ENCODE results near the gene TRIM59. TPM values are rescaled to one million over a fixed set of nuclear protein-coding genes. Genes with fewer than 3 reads are reported as not detected.

The TRIM59 gene
- total and polyA plus RNA-seq, 10 of the 15 experiments (the other 5 are each of a cell fraction or from before 2014, with no cell fraction given): 14.4 to 105 (median 33.3) TPM

GRCh38 chr3:160445854-160446253 lies 3.7 kb downstream of the TRIM59 start:
- no peaks in the 10 kb centered on the region for H4K20me1 ChIP-seq (ENCODE audit: control insufficient read depth, insufficient read depth)
- ChIA-PET SMC1A (ENCODE audit: uncharacterized antibody, unreplicated experiment) (interaction anchor here (0.7 to 7.7 kb wide), 4 partner anchors 11 to 40 kb away, joined by 3 to 73 read pairs (median 4); no protein-coding TSS in a partner anchor), CTCF (interaction anchor here (0.5 to 2.1 kb wide), 2 partner anchors 11 to 67 kb away, joined by 4 to 8 read pairs; no protein-coding TSS in a partner anchor), POLR2A (interaction anchor here (1.9 kb wide), 1 partner anchor 44 kb away, joined by 7 read pairs; no protein-coding TSS in a partner anchor), RAD21 (ENCODE audit: unreplicated experiment) (no interaction called here)
- peaks cover 5% of the 10 kb centered on the region; the same call in 2 of the 3 replicates for H3K9me3 ChIP-seq (replicated peaks; ENCODE audit: control insufficient read depth, insufficient read depth, low read length)
- in situ Hi-C loops (cut with MboI) (no loop called here), intact Hi-C loops (cut with micrococcal nuclease; ENCODE audit: unreplicated experiment) (loop anchor here (5.0 kb wide), 1 partner anchor 226 kb away; no protein-coding TSS in a partner anchor)
- peaks cover 0 to 17% of the 10 kb centered on the region in 2 experiments; a peak in 1 of 4 replicates for H3K36me3 ChIP-seq (ENCODE audit: control insufficient read depth in 2 of 2, insufficient read depth in 2 of 2, low read length in 1 of 2)
- TF ChIP-seq PAX8 (IDR thresholded peaks at IDR 0.05) (no peak), KLF5 (IDR thresholded peaks at IDR 0.05; ENCODE audit: partially characterized antibody) (no peak), MYB (IDR thresholded peaks at IDR 0.05; ENCODE audit: borderline replicate concordance, low read depth, low read length) (no peak), HDAC2 (IDR thresholded peaks at IDR 0.05) (no peak), EP300 (IDR thresholded peaks at IDR 0.05; ENCODE audit: borderline replicate concordance in 1 of 2, control insufficient read depth in 1 of 2, low read depth in 2 of 2, low read length in 2 of 2) (no peak), TCF7 (IDR thresholded peaks at IDR 0.05; ENCODE audit: borderline replicate concordance) (no peak), SP1 (IDR thresholded peaks at IDR 0.05; ENCODE audit: low read depth, low read length) (no peak), CHD4 (IDR thresholded peaks at IDR 0.05) (no peak), BCLAF1 (IDR thresholded peaks at IDR 0.05) (no peak), SUPT20H (IDR thresholded peaks at IDR 0.05; ENCODE audit: borderline replicate concordance, control insufficient read depth, low read depth, low read length) (no peak), NR2F1 (conservative IDR thresholded peaks at IDR 0.05) (no peak), ZBTB11 (CRISPR knock-in tag; IDR thresholded peaks at IDR 0.05) (no peak), IKZF1 (conservative IDR thresholded peaks at IDR 0.05) (no peak), SMAD1 (IDR thresholded peaks at IDR 0.05; ENCODE audit: low read depth, partially characterized antibody) (no peak), RFX5 (IDR thresholded peaks at IDR 0.05; ENCODE audit: low read depth, low read length) (no peak), POLR2A (IDR thresholded peaks at IDR 0.05; ENCODE audit: low read depth, low read length) (no peak), WRNIP1 (IDR thresholded peaks at IDR 0.05; ENCODE audit: borderline replicate concordance, low read depth, low read length) (no peak), CBFB (IDR thresholded peaks at IDR 0.05; ENCODE audit: low read depth) (no peak), NBN (IDR thresholded peaks at IDR 0.05) (no peak)
- 22% methylated on average over 1 of the region's 1 CpG for WGBS (ENCODE audit: insufficient coverage, insufficient replicate concordance, low lambda C conversion rate, missing lambda C conversion rate)
- no peak for FAIRE-seq
- H3K79me2 ChIP-seq (ENCODE audit: control insufficient read depth, insufficient read depth, low read length): peaks cover 88% of the 10 kb centered on the region
- H3K27me3 ChIP-seq (replicated peaks in 1 of 2; ENCODE audit: control insufficient read depth in 2 of 2, insufficient read depth in 2 of 2, low read length in 1 of 2): no peaks in the 10 kb centered on the region
- peak overlapping the region; percentile 13; the same call in 1 of the 2 replicates for H3K4me3 ChIP-seq
- peak overlapping the region; percentile 33 for H3K4me2 ChIP-seq (ENCODE audit: control insufficient read depth, insufficient read depth)
- no peak overlapping the region for H2AFZ ChIP-seq (ENCODE audit: control insufficient read depth, low read depth, low read length)
- no peak for DNase-seq (ENCODE audit: low read depth, low spot score)
- H3K4me1 ChIP-seq (ENCODE audit: control insufficient read depth, insufficient read depth, low read length): peaks cover 9% of the 10 kb centered on the region
- no peak for ATAC-seq
- BruUV-seq (replicated peaks): no TSS peak
- no peak overlapping the region for H3K9ac ChIP-seq (ENCODE audit: control insufficient read depth, insufficient read depth, low read length)
- no peak overlapping the region; the same call in 1 of the 2 replicates for H3K27ac ChIP-seq (ENCODE audit: control insufficient read depth, insufficient read depth)
